GM18526 (cell line): ENCODE data around the gene INHBA.

Experiments
- POLR2A ChIP-seq: IDR thresholded peaks from 3 replicates; pipeline ENCODE4 v1.6.1; 2011; ENCODE audit not compliant: insufficient read length; ENCODE audit errors: extremely low read depth

INHBA gene

GRCh38 chr7:41729059-41729458 lies 26.2 kb upstream of the INHBA start:
- no peak for TF ChIP-seq POLR2A

DNA sequence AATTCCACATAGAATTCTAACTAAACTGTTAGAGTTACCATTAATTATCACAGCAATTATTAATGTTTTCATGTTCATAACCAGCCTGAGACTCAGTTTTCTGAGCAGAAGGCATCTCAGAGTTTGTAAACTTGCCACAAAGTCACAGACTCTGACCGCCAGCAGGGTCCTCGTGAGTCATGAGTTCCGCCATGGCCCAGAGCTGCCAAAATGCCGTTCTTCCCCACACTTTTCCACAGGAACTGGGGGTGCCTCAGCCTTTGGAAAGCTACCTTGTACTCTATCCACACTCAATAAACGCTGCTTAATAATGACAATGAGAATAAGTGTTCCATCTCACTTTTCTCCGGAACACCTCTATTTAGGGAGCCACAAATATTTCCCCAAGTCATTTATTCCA lies 22.1 kb upstream of the INHBA start:
- no peak for TF ChIP-seq POLR2A

DNA sequence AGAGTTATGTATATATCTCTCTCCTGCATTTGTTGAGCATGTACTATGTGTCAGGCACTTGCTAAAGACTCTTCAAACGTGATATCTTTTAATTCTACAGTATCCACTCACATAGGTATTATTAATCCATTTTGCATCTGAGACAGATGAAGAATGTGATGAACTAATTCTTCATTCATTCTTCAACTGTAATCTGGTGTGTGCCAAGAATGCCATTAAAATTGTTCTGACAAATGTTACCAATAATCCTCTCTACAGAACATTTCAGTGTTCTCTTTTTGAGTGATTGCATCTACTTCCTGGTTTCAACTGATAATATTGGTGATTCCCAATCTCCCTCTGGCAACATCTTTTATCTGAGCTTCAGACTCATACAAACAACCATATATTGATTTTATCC lies 18.0 kb upstream of the INHBA start:
- TF ChIP-seq POLR2A, result no peak

DNA sequence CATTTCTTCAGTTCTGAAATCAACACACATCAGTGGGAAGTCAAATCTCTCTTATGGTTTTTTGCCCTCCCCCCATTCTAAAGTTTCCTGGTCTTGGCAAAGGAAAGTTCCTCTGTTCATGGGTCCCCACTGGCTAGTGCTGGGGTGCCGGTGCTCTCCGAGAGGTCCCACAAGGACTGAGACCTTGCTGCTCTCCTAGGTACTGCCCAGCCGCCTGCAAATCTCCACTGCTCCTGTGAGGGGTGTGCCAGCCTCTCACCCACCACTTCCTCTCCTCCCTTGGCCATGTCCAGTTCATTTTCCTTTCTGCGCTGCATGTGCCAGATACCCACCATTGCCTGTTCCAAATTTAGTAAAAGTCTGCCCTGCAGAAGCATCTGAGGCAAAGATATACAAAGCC lies 17.2 kb upstream of the INHBA start:
- no peak for TF ChIP-seq POLR2A

- TF ChIP-seq POLR2A, result no peak
These were observed 13.8 kb upstream of the INHBA start for GRCh38 chr7:41716691-41717090.

GRCh38 chr7:41715000-41715399 lies 12.1 kb upstream of the INHBA start:
- TF ChIP-seq POLR2A, result no peak

GRCh38 chr7:41711283-41712064 lies 8.6 kb upstream of the INHBA start:
- no peak for TF ChIP-seq POLR2A

- no peak for TF ChIP-seq POLR2A
These were observed 7.9 kb upstream of the INHBA start for GRCh38 chr7:41710838-41711237.

- TF ChIP-seq POLR2A, result no peak
These were observed 6.7 kb upstream of the INHBA start for GRCh38 chr7:41709621-41710020.

- TF ChIP-seq POLR2A, result no peak
These were observed 5.9 kb upstream of the INHBA start for GRCh38 chr7:41708581-41709358.

DNA sequence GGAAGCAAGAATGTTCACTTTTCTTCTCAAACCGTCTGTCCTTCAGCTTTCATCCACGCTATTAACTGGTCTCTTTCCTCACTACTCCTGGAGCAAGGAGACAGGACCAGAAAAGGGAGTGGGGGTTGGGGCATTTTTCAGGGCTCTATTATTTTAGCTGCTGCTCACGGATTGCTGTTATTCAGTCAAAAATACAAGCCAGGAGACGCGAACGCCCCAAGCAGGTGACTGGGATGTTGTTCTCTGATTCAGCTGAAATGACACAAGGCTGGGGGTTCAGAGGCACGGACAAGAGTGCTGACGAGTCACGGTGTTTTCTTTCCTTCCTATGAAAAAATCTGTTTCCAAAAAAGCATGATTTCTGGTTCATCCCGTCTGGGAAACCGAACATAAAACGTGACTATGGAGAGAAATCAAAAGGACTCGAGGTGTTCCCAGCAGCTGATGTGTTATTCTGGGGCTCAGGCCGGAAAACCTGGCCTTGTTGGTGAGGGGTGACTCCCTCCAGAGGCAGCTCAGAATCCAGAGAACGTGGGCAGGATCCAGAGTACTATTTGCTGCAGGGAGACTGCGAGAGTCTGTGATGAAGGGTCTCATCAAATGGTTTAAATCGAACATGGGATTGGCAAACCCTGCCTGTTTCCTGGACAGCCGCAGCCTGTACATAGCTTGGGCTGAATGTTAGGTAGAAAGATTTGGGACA lies 3.5 kb upstream of the INHBA start:
- no peak for TF ChIP-seq POLR2A

- TF ChIP-seq POLR2A, result no peak
These were observed 2.4 kb upstream of the INHBA start for GRCh38 chr7:41705109-41705901.

DNA sequence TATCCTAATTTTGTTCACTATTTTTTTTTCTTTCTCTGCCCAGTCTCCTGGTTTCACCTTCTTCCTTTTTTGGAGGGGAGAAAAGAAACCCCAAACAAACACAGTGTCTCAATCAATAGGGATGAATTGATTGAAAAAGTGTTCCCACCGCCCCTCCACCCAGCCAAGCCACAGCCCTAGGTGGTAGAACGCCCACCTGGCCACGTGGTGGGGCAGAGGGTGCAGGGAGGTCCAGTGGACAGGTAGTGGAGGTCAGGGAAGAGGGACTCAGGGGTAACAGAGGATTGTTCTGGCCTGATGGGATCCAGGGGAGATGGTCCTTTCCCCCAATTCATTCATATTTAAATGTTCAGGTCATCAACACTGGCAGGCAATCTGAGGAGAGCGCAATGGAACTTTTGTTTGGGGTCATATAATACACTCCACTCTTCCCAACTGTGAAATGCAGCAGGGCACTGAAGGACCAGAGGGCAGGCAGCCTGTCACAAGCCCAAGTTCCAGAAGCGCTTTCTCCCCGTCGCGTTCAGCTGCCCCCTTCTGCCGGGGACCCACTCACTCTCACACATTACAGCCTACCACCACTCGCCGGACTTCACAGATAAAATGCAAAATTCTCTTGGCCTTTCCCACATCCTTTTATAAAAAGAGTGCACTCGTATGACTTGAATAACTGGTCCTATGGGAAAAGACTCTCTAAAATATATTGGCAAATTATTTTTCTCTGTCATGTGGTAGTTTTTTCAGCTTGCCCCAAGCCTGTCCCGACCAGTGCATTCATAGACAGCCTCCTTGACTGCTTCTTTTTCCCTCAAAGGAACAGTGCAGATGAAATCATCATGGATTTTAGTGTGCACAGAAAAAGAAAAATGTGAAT lies 1.6 kb downstream of the INHBA start:
- no peak for TF ChIP-seq POLR2A

DNA sequence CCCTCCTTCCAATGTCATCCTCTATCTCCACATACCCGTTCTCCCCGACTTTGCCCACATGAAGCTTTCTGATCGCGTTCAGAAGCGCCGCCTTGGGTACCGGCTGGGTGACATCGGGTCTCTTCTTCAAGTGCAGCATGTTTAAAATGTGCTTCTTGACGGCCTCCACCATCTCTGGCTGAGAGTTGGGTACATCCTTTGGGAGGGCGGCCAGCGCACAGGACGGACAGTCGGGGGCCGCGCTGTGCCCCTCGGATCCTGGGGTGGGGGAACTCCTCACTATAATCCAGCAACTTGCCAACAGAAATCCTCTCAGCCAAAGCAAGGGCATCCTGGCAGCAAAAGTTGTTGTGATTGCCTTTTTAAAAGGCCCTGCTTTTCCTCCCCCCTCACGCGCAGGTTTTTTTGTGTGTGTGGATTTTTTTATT lies 2.8 kb downstream of the INHBA start:
- TF ChIP-seq POLR2A, result no peak
